MG63 (cell line): Measurements from ENCODE around the gene EFCAB5. TPM values are rescaled to one million over a fixed set of nuclear protein-coding genes. Genes with fewer than 3 reads are reported as not detected.
"Not testable (repeated sequence)": the region's sequence is repeated elsewhere in the genome, so short reads cannot be mapped to it uniquely, and the experiment has no call there.

Experiments
- DNase-seq: peaks from one replicate; pipeline ENCODE4 v3.0.0-alpha.2; 2020
- H3K27me3 ChIP-seq: fragments of 250-450 bp; sonication (Bioruptor Pico); 2 replicates; pipeline ENCODE4 v1.5.1; 2020; ENCODE audit warnings: mild to moderate bottlenecking, moderate library complexity
- H3K36me3 ChIP-seq: fragments of 250-450 bp; sonication (Bioruptor Pico); 2 replicates; pipeline ENCODE4 v1.5.1; 2020; ENCODE audit warnings: mild to moderate bottlenecking, moderate library complexity
- H3K4me3 ChIP-seq: fragments of 250-450 bp; sonication (Bioruptor Pico); 2 replicates; pipeline ENCODE4 v1.5.1; 2020; ENCODE audit warnings: mild to moderate bottlenecking, moderate library complexity
- H3K9me3 ChIP-seq: fragments of 250-450 bp; sonication (Bioruptor Pico); 2 replicates; pipeline ENCODE4 v1.5.1; 2020; ENCODE audit warnings: mild to moderate bottlenecking, moderate library complexity
- total RNA-seq: library from RNA; depleted of rRNA; stranded (reverse); fragments of >200 nt; shearing (Covaris generic); gene quantifications from 2 replicates; pipeline ENCODE4 v1.2.3, GENCODE V29; 2014; ENCODE audit warnings: low replicate concordance; rRNA removed

The EFCAB5 gene
- total RNA-seq, result not detected in 2 replicates

GRCh38 chr17:29941334-29941733 lies at the start of gene EFCAB5:
TSS of gene EFCAB5 (plus strand) at chr17:29941634. CDS start at chr17:29941797, 163 bp downstream.
- no peak within 1 kb of the TSS for H3K4me3 ChIP-seq

GRCh38 chr17:29892201-29892600 lies 49.2 kb upstream of the EFCAB5 start:
- Histone ChIP-seq H3K36me3 (no peaks in the 10 kb centered on the region; the same call in 1 of the 2 replicates), H3K4me3 (no peak overlapping the region), H3K27me3 (no peaks in the 10 kb centered on the region), H3K9me3 (peaks cover 6% of the 10 kb centered on the region; the same call in 1 of the 2 replicates)
- no peak for DNase-seq

More at GRCh38 chr17:29941334-29941733, at the start of gene EFCAB5:
- no peak for DNase-seq
- Histone ChIP-seq H3K36me3 (no peaks in the 10 kb centered on the region), H3K9me3 (no peaks in the 10 kb centered on the region), H3K27me3 (peaks cover 10% of the 10 kb centered on the region; the same call in 1 of the 2 replicates)

- H3K9me3 ChIP-seq, H3K27me3 ChIP-seq, H3K36me3 ChIP-seq, H3K4me3 ChIP-seq, DNase-seq: not testable (repeated sequence)
These were observed 44.3 kb upstream of the EFCAB5 start for GRCh38 chr17:29897136-29897535.

GRCh38 chr17:29903471-29903870 lies 38.0 kb upstream of the EFCAB5 start:
- Histone ChIP-seq H3K36me3 (peaks cover 4% of the 10 kb centered on the region; the same call in 1 of the 2 replicates), H3K9me3 (peaks cover 11% of the 10 kb centered on the region)
- no peak for DNase-seq

GRCh38 chr17:29905086-29905878 lies 36.2 kb upstream of the EFCAB5 start:
- Histone ChIP-seq H3K9me3 (peaks cover 11% of the 10 kb centered on the region), H3K27me3 (no peaks in the 10 kb centered on the region), H3K4me3 (no peak overlapping the region), H3K36me3 (peaks cover 4% of the 10 kb centered on the region; the same call in 1 of the 2 replicates)
- no peak for DNase-seq

More at GRCh38 chr17:29903471-29903870, 38.0 kb upstream of the EFCAB5 start:
- no peak overlapping the region for H3K4me3 ChIP-seq
- H3K27me3 ChIP-seq, result no peaks in the 10 kb centered on the region

GRCh38 chr17:29905879-29906167 lies 35.6 kb upstream of the EFCAB5 start:
- Histone ChIP-seq H3K4me3 (no peak overlapping the region), H3K9me3 (peaks cover 11% of the 10 kb centered on the region), H3K27me3 (no peaks in the 10 kb centered on the region), H3K36me3 (peaks cover 4% of the 10 kb centered on the region; the same call in 1 of the 2 replicates)
- DNase-seq, result no peak

GRCh38 chr17:29906969-29907368 lies 34.5 kb upstream of the EFCAB5 start:
- DNase-seq, result no peak
- peaks cover 9% of the 10 kb centered on the region for H3K9me3 ChIP-seq
- H3K4me3 ChIP-seq, result no peak overlapping the region
- peaks cover 4% of the 10 kb centered on the region; the same call in 1 of the 2 replicates for H3K36me3 ChIP-seq
- no peaks in the 10 kb centered on the region for H3K27me3 ChIP-seq

GRCh38 chr17:29909236-29910003 lies 32.0 kb upstream of the EFCAB5 start:
- Histone ChIP-seq H3K36me3 (peaks cover 4% of the 10 kb centered on the region; the same call in 1 of the 2 replicates), H3K27me3 (no peaks in the 10 kb centered on the region), H3K4me3 (no peak overlapping the region), H3K9me3 (peaks cover 9% of the 10 kb centered on the region)
- no peak for DNase-seq

GRCh38 chr17:29911641-29912177 lies 29.7 kb upstream of the EFCAB5 start:
- H3K9me3 ChIP-seq, result no peaks in the 10 kb centered on the region; the same call in 1 of the 2 replicates
- peaks cover 4% of the 10 kb centered on the region; the same call in 1 of the 2 replicates for H3K36me3 ChIP-seq
- no peak for DNase-seq
- H3K4me3 ChIP-seq, result no peak overlapping the region
- no peaks in the 10 kb centered on the region for H3K27me3 ChIP-seq

- H3K36me3 ChIP-seq, result no peaks in the 10 kb centered on the region
These were observed 26.5 kb upstream of the EFCAB5 start for GRCh38 chr17:29914819-29915537.

GRCh38 chr17:29918016-29918415 lies 23.4 kb upstream of the EFCAB5 start:
- H3K27me3 ChIP-seq, result no peaks in the 10 kb centered on the region
- no peak for DNase-seq
- no peaks in the 10 kb centered on the region for H3K36me3 ChIP-seq
- H3K9me3 ChIP-seq, result no peaks in the 10 kb centered on the region
- H3K4me3 ChIP-seq, result no peak overlapping the region

More at GRCh38 chr17:29914819-29915537, 26.5 kb upstream of the EFCAB5 start:
- Histone ChIP-seq H3K4me3 (no peak overlapping the region), H3K9me3 (no peaks in the 10 kb centered on the region), H3K27me3 (no peaks in the 10 kb centered on the region)
- no peak for DNase-seq

GRCh38 chr17:29918922-29919856 lies 22.2 kb upstream of the EFCAB5 start:
- Histone ChIP-seq H3K36me3 (0 out of 2 replicates have a peak, but pooled peaks cover 2% of the 10 kb centered on the region), H3K4me3 (no peak overlapping the region), H3K27me3 (no peaks in the 10 kb centered on the region), H3K9me3 (no peaks in the 10 kb centered on the region)
- DNase-seq, result no peak

- DNase-seq, result no peak
- no peaks in the 10 kb centered on the region for H3K27me3 ChIP-seq
- no peak overlapping the region for H3K4me3 ChIP-seq
- no peaks in the 10 kb centered on the region for H3K9me3 ChIP-seq
- 0 out of 2 replicates have a peak, but pooled peaks cover 3% of the 10 kb centered on the region for H3K36me3 ChIP-seq
These were observed 16.6 kb upstream of the EFCAB5 start for GRCh38 chr17:29924786-29925185.

GRCh38 chr17:29927546-29927945 lies 13.9 kb upstream of the EFCAB5 start:
- DNase-seq, result no peak
- Histone ChIP-seq H3K27me3 (no peaks in the 10 kb centered on the region), H3K9me3 (no peaks in the 10 kb centered on the region), H3K4me3 (no peak overlapping the region), H3K36me3 (0 out of 2 replicates have a peak, but pooled peaks cover 3% of the 10 kb centered on the region)

- Histone ChIP-seq H3K27me3 (no peaks in the 10 kb centered on the region), H3K36me3 (0 out of 2 replicates have a peak, but pooled peaks cover 2% of the 10 kb centered on the region), H3K9me3 (no peaks in the 10 kb centered on the region), H3K4me3 (peak overlapping the region; percentile 86)
- peak; percentile 24 for DNase-seq
These were observed 12.4 kb upstream of the EFCAB5 start for GRCh38 chr17:29929006-29929532.
